IMR-90 (cell line): Measurements from ENCODE around the gene TMPRSS5. TPM values are rescaled to one million over a fixed set of nuclear protein-coding genes. Genes with fewer than 3 reads are reported as not detected.
"Not testable (repeated sequence)": the region's sequence is repeated elsewhere in the genome, so short reads cannot be mapped to it uniquely, and the experiment has no call there.

ENCODE experiments used
- ATAC-seq: fragments of 200-7000 bp; cut with Tn5 transposase; 2 replicates; pipeline ENCODE4 v1.9.1; 2020; ENCODE audit warnings: low read depth, mild to moderate bottlenecking, moderate library complexity
- BruUV-seq: library from RNA; stranded (reverse); fragments of 400-500 nt; replicated peaks from 2 replicates; lab custom pipeline; 2021; lab: Mats Ljungman, UMichigan
- CTCF ChIA-PET: fragments of 300-600 bp; formaldehyde crosslinking; extraction: SDS; loops from one replicate; lab custom pipeline; 2021; ENCODE audit warnings: antibody characterized with exemption; lab: Yijun Ruan, JAX
- POLR2A ChIA-PET: fragments of 300-600 bp; sonication (Branson Sonifier 250); formaldehyde crosslinking; loops from one replicate; lab custom pipeline; 2022; ENCODE audit warnings: antibody characterized with exemption; ENCODE audit not compliant: unreplicated experiment; lab: Charles Lee
- DNase-seq: peaks from one replicate; pipeline ENCODE4 v3.0.0; 2013
- H2AFZ ChIP-seq: replicated peaks from 2 replicates; pipeline ENCODE3; 2013; ENCODE audit warnings: low read length, mild to moderate bottlenecking; ENCODE audit not compliant: poor library complexity
- H2AK5ac ChIP-seq: 2 replicates; pipeline ENCODE4 v1.6.1; 2013; ENCODE audit warnings: low read depth, low read length, inconsistent platforms
- H2AK9ac ChIP-seq: replicated peaks from 2 replicates; pipeline ENCODE3; 2013; ENCODE audit warnings: mild to moderate bottlenecking, low read depth, low read length, moderate library complexity; ENCODE audit not compliant: poor library complexity
- H2BK120ac ChIP-seq: 2 replicates; pipeline ENCODE4 v1.6.1; 2013; ENCODE audit warnings: low read depth, low read length, inconsistent platforms
- H2BK15ac ChIP-seq: 3 replicates; pipeline ENCODE4 v1.6.1; 2013; ENCODE audit warnings: low read depth, low read length, inconsistent platforms
- H2BK20ac ChIP-seq: 2 replicates; pipeline ENCODE4 v1.6.1; 2013; ENCODE audit warnings: low read depth, mild to moderate bottlenecking, inconsistent platforms, low read length, moderate library complexity
- H2BK5ac ChIP-seq: 2 replicates; pipeline ENCODE4 v1.6.1; 2013; ENCODE audit warnings: mild to moderate bottlenecking, low read depth, low read length, inconsistent platforms; ENCODE audit not compliant: poor library complexity, severe bottlenecking
- H3K14ac ChIP-seq: replicated peaks from 2 replicates; pipeline ENCODE4 v1.6.1; 2013; ENCODE audit warnings: low read depth, low read length, inconsistent platforms
- H3K18ac ChIP-seq: 2 replicates; pipeline ENCODE4 v1.6.1; 2013; ENCODE audit warnings: low read depth, low read length, control low read depth
- H3K23ac ChIP-seq: 2 replicates; pipeline ENCODE4 v1.6.1; 2013; ENCODE audit warnings: low read depth, low read length, inconsistent platforms
- H3K27ac ChIP-seq: 2 replicates; pipeline ENCODE4 v1.5.1; 2013; ENCODE audit warnings: mild to moderate bottlenecking, control low read depth, low read length; ENCODE audit not compliant: insufficient read depth
- H3K27me3 ChIP-seq: 2 replicates; pipeline ENCODE4 v1.6.1; 2013; ENCODE audit warnings: low read length; ENCODE audit not compliant: control insufficient read depth, insufficient read depth
- H3K36me3 ChIP-seq: 2 replicates; pipeline ENCODE4 v1.6.1; 2013; ENCODE audit warnings: low read length, mixed read lengths; ENCODE audit not compliant: control insufficient read depth, insufficient read depth
- H3K4ac ChIP-seq: 2 replicates; pipeline ENCODE4 v1.6.1; 2013; ENCODE audit warnings: low read depth, low read length, inconsistent platforms
- H3K4me1 ChIP-seq: 2 replicates; pipeline ENCODE4 v1.6.1; 2013; ENCODE audit warnings: low read length, mixed read lengths; ENCODE audit not compliant: control insufficient read depth, insufficient read depth
- H3K4me2 ChIP-seq: 2 replicates; pipeline ENCODE4 v1.6.1; 2013; ENCODE audit warnings: low read depth, mild to moderate bottlenecking, control low read depth, low read length, moderate library complexity
- H3K4me3 ChIP-seq: 2 replicates; pipeline ENCODE4 v1.5.1; 2013; ENCODE audit warnings: low read depth, mild to moderate bottlenecking, control low read depth, low read length, moderate library complexity; ENCODE audit not compliant: insufficient read depth
- H3K56ac ChIP-seq: 2 replicates; pipeline ENCODE4 v1.6.1; 2013; ENCODE audit warnings: low read length, inconsistent platforms; ENCODE audit not compliant: insufficient read depth; ENCODE audit errors: extremely low read depth
- H3K79me1 ChIP-seq, 2 experiments: 2 replicates each; pipeline ENCODE4 v1.6.1; 2013; ENCODE audit warnings: low read length in 2 of 2, inconsistent platforms in 1 of 2, low read depth in 1 of 2
- H3K9ac ChIP-seq: 2 replicates; pipeline ENCODE4 v1.6.1; 2013; ENCODE audit warnings: low read depth, low read length, control low read depth
- H3K9me1 ChIP-seq: 2 replicates; pipeline ENCODE4 v1.6.1; 2013; ENCODE audit warnings: low read length, inconsistent platforms; ENCODE audit not compliant: insufficient read depth
- H3K9me3 ChIP-seq: 2 replicates; pipeline ENCODE4 v1.6.1; 2013; ENCODE audit warnings: low read length; ENCODE audit not compliant: control insufficient read depth, insufficient read depth
- H4K20me1 ChIP-seq: 2 replicates; pipeline ENCODE4 v1.6.1; 2013; ENCODE audit warnings: low read length, inconsistent platforms; ENCODE audit not compliant: insufficient read depth
- H4K5ac ChIP-seq: 2 replicates; pipeline ENCODE4 v1.6.1; 2013; ENCODE audit warnings: mild to moderate bottlenecking, low read depth, low read length, control low read depth
- H4K8ac ChIP-seq, 2 experiments: 2 replicates each; pipeline ENCODE4 v1.6.1; 2013; ENCODE audit warnings: low read depth in 2 of 2, low read length in 2 of 2, control low read depth in 1 of 2, inconsistent platforms in 1 of 2
- H4K91ac ChIP-seq: 2 replicates; pipeline ENCODE4 v1.6.1; 2013; ENCODE audit warnings: low read depth, low read length, inconsistent platforms; ENCODE audit not compliant: insufficient read depth
- WGBS, 2 experiments: methylation state at CpG; one replicate each; pipeline versions ENCODE4 v1.1.5 to v1.1.7; 2013; ENCODE audit warnings: missing lambda C conversion rate in 2 of 2; ENCODE audit not compliant: insufficient read length in 1 of 2; ENCODE audit errors: extremely low coverage in 2 of 2; 5-methylcytosine and 5-hydroxymethylcytosine counted together
- dilution Hi-C: fragments of 300-500 bp; cut with HindIII; formaldehyde crosslinking; loops from one replicate; pipeline ENCODE4 v1.14.3; 2018; ENCODE audit warnings: low sequenced_read_pairs; ENCODE audit not compliant: unreplicated experiment
- in situ Hi-C: fragments of 300-500 bp; cut with MboI; formaldehyde crosslinking; loops from 3 replicates; pipeline ENCODE4 v1.14.3; 2019; ENCODE audit warnings: low sequenced_read_pairs, inconsistent platforms, mixed read lengths
- intact Hi-C: fragments of 100-400 bp; cut with micrococcal nuclease; formaldehyde crosslinking; loops from 2 replicates; pipeline ENCODE4 v1.10.0; 2022
- polyA plus RNA-seq, 3 experiments: library from polyadenylated mRNA; depleted of rRNA; stranded (reverse); fragments of >200 nt; gene quantifications; 2 replicates each; pipeline ENCODE4 v1.2.3, GENCODE V29; 2012; ENCODE audit warnings: low replicate concordance in 1 of 3
- total RNA-seq: library from RNA; depleted of rRNA; stranded (reverse); fragments of >200 nt; gene quantifications from 2 replicates; pipeline ENCODE4 v1.2.3, GENCODE V29; 2012

Gene TMPRSS5
- total and polyA plus RNA-seq, 2 of the 4 experiments (the other 2 are of a cell fraction), result under 0.01 to 0.24 TPM

- ATAC-seq, H3K18ac ChIP-seq, H3K14ac ChIP-seq, H2BK5ac ChIP-seq, H3K9me3 ChIP-seq, H3K36me3 ChIP-seq, H4K91ac ChIP-seq, H4K8ac ChIP-seq, H2BK120ac ChIP-seq, H3K4ac ChIP-seq, H3K4me3 ChIP-seq, dilution Hi-C loops, H2BK20ac ChIP-seq, H3K27me3 ChIP-seq, DNase-seq, BruUV-seq, CTCF ChIA-PET, H4K5ac ChIP-seq, in situ Hi-C loops, H4K20me1 ChIP-seq, H3K27ac ChIP-seq, H3K79me1 ChIP-seq, H3K9me1 ChIP-seq, H2AK5ac ChIP-seq, H2AK9ac ChIP-seq, H3K56ac ChIP-seq, H3K23ac ChIP-seq, H2AFZ ChIP-seq, H3K9ac ChIP-seq, H2BK15ac ChIP-seq, H3K4me1 ChIP-seq, POLR2A ChIA-PET, H3K4me2 ChIP-seq: not testable (repeated sequence)
- WGBS, 2 experiments, result no CpG with 5 or more reads among the region's 3 CpGs
- intact Hi-C loops, result loop anchor here (5.0 kb wide), 1 partner anchor 178 kb away; no protein-coding TSS in a partner anchor
These were observed 14.4 kb upstream of the TMPRSS5 start for GRCh38 chr11:113720478-113720877.
